ENCODE measurements around the gene SNTG2. TPM values are rescaled to one million over a fixed set of nuclear protein-coding genes. Genes with fewer than 3 reads are reported as not detected.

SNTG2 gene
- total and polyA plus RNA-seq, 10 of the 15 experiments (the other 5 are each of a cell fraction or from before 2014, with no cell fraction given), result not detected

DNA sequence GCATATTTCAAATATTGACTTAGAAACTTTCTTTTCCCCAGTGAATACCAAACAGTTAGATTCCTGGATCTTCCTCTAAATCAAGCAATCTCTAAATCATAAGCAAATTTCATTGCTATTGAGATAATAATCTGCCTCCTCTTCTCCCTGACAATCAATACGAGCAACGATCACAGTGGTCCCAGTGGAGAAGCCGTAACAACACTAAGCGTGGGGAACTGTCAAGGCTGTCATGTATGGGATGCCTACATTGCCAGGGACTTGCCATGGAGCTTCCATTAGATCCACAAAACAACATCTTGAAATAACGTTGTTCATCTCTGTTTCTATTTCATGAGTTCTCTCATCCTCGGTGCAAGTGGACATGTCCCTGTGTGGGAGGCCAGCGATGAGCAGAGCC is 61.3 kb downstream of the SNTG2 start:
- Histone ChIP-seq H3K4me2 (ENCODE audit: control insufficient read depth, insufficient read depth) (no peak overlapping the region), H3K9me3 (replicated peaks; ENCODE audit: control insufficient read depth, insufficient read depth, low read length) (no peaks in the 10 kb centered on the region), H4K20me1 (ENCODE audit: control insufficient read depth, insufficient read depth) (no peaks in the 10 kb centered on the region), H3K36me3 (ENCODE audit: control insufficient read depth in 2 of 2, insufficient read depth in 2 of 2, low read length in 1 of 2) (no peaks in the 10 kb centered on the region), H3K79me2 (ENCODE audit: control insufficient read depth, insufficient read depth, low read length) (no peaks in the 10 kb centered on the region), H2AFZ (ENCODE audit: control insufficient read depth, low read depth, low read length) (no peak overlapping the region), H3K4me1 (ENCODE audit: control insufficient read depth, insufficient read depth, low read length) (no peaks in the 10 kb centered on the region), H3K9ac (ENCODE audit: control insufficient read depth, insufficient read depth, low read length) (no peak overlapping the region), H3K4me3 (no peak overlapping the region), H3K27me3 (replicated peaks in 1 of 2; ENCODE audit: control insufficient read depth in 2 of 2, insufficient read depth in 2 of 2, low read length in 1 of 2) (no peaks in the 10 kb centered on the region), H3K27ac (ENCODE audit: control insufficient read depth, insufficient read depth) (no peak overlapping the region)
- ChIA-PET CTCF (no interaction called here), SMC1A (ENCODE audit: uncharacterized antibody, unreplicated experiment) (no interaction called here), RAD21 (ENCODE audit: unreplicated experiment) (no interaction called here), POLR2A (no interaction called here)
- BruUV-seq (replicated peaks), result no TSS peak
- no peak for FAIRE-seq
- no peak for ATAC-seq
- WGBS (ENCODE audit: insufficient coverage, insufficient replicate concordance, low lambda C conversion rate, missing lambda C conversion rate), result 55% methylated on average over 7 of the region's 7 CpGs
- intact Hi-C loops (cut with micrococcal nuclease; ENCODE audit: unreplicated experiment) (no loop called here), in situ Hi-C loops (cut with MboI) (no loop called here)
- no peak for TF ChIP-seq ATF7 (IDR thresholded peaks at IDR 0.05; ENCODE audit: low read depth)
- no peak for TF ChIP-seq POLR2AphosphoS2 (IDR thresholded peaks at IDR 0.05; ENCODE audit: low read depth, low read length)
- no peak for TF ChIP-seq ZNF622 (IDR thresholded peaks at IDR 0.05)
- no peak for TF ChIP-seq NR2C2 (IDR thresholded peaks at IDR 0.05; ENCODE audit: borderline replicate concordance, control insufficient read depth, insufficient read length, low read depth)
- TF ChIP-seq, protein P1, sequence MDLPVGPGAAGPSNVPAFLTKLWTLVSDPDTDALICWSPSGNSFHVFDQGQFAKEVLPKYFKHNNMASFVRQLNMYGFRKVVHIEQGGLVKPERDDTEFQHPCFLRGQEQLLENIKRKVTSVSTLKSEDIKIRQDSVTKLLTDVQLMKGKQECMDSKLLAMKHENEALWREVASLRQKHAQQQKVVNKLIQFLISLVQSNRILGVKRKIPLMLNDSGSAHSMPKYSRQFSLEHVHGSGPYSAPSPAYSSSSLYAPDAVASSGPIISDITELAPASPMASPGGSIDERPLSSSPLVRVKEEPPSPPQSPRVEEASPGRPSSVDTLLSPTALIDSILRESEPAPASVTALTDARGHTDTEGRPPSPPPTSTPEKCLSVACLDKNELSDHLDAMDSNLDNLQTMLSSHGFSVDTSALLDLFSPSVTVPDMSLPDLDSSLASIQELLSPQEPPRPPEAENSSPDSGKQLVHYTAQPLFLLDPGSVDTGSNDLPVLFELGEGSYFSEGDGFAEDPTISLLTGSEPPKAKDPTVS (IDR thresholded peaks at IDR 0.05; ENCODE audit: low read depth, low read length), result no peak
- TF ChIP-seq, protein P2, sequence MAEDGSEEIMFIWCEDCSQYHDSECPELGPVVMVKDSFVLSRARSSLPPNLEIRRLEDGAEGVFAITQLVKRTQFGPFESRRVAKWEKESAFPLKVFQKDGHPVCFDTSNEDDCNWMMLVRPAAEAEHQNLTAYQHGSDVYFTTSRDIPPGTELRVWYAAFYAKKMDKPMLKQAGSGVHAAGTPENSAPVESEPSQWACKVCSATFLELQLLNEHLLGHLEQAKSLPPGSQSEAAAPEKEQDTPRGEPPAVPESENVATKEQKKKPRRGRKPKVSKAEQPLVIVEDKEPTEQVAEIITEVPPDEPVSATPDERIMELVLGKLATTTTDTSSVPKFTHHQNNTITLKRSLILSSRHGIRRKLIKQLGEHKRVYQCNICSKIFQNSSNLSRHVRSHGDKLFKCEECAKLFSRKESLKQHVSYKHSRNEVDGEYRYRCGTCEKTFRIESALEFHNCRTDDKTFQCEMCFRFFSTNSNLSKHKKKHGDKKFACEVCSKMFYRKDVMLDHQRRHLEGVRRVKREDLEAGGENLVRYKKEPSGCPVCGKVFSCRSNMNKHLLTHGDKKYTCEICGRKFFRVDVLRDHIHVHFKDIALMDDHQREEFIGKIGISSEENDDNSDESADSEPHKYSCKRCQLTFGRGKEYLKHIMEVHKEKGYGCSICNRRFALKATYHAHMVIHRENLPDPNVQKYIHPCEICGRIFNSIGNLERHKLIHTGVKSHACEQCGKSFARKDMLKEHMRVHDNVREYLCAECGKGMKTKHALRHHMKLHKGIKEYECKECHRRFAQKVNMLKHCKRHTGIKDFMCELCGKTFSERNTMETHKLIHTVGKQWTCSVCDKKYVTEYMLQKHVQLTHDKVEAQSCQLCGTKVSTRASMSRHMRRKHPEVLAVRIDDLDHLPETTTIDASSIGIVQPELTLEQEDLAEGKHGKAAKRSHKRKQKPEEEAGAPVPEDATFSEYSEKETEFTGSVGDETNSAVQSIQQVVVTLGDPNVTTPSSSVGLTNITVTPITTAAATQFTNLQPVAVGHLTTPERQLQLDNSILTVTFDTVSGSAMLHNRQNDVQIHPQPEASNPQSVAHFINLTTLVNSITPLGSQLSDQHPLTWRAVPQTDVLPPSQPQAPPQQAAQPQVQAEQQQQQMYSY (CRISPR knock-in tag; IDR thresholded peaks at IDR 0.05), result no peak
- TF ChIP-seq, protein P3, sequence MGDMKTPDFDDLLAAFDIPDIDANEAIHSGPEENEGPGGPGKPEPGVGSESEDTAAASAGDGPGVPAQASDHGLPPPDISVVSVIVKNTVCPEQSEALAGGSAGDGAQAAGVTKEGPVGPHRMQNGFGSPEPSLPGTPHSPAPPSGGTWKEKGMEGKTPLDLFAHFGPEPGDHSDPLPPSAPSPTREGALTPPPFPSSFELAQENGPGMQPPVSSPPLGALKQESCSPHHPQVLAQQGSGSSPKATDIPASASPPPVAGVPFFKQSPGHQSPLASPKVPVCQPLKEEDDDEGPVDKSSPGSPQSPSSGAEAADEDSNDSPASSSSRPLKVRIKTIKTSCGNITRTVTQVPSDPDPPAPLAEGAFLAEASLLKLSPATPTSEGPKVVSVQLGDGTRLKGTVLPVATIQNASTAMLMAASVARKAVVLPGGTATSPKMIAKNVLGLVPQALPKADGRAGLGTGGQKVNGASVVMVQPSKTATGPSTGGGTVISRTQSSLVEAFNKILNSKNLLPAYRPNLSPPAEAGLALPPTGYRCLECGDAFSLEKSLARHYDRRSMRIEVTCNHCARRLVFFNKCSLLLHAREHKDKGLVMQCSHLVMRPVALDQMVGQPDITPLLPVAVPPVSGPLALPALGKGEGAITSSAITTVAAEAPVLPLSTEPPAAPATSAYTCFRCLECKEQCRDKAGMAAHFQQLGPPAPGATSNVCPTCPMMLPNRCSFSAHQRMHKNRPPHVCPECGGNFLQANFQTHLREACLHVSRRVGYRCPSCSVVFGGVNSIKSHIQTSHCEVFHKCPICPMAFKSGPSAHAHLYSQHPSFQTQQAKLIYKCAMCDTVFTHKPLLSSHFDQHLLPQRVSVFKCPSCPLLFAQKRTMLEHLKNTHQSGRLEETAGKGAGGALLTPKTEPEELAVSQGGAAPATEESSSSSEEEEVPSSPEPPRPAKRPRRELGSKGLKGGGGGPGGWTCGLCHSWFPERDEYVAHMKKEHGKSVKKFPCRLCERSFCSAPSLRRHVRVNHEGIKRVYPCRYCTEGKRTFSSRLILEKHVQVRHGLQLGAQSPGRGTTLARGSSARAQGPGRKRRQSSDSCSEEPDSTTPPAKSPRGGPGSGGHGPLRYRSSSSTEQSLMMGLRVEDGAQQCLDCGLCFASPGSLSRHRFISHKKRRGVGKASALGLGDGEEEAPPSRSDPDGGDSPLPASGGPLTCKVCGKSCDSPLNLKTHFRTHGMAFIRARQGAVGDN (IDR thresholded peaks at IDR 0.05), result no peak
- TF ChIP-seq IKZF2 (IDR thresholded peaks at IDR 0.05), result no peak
- TF ChIP-seq JUND (IDR thresholded peaks at IDR 0.05; ENCODE audit: low read depth, low read length), result no peak
- TF ChIP-seq MTA3 (IDR thresholded peaks at IDR 0.05; ENCODE audit: borderline replicate concordance, low read length), result no peak
- TF ChIP-seq, protein P4, sequence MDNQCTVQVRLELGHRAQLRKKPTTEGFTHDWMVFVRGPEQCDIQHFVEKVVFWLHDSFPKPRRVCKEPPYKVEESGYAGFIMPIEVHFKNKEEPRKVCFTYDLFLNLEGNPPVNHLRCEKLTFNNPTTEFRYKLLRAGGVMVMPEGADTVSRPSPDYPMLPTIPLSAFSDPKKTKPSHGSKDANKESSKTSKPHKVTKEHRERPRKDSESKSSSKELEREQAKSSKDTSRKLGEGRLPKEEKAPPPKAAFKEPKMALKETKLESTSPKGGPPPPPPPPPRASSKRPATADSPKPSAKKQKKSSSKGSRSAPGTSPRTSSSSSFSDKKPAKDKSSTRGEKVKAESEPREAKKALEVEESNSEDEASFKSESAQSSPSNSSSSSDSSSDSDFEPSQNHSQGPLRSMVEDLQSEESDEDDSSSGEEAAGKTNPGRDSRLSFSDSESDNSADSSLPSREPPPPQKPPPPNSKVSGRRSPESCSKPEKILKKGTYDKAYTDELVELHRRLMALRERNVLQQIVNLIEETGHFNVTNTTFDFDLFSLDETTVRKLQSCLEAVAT (IDR thresholded peaks at IDR 0.05), result no peak
- TF ChIP-seq HCFC1 (IDR thresholded peaks at IDR 0.05; ENCODE audit: low read length), result no peak
- TF ChIP-seq RUNX3 (IDR thresholded peaks at IDR 0.05; ENCODE audit: low read length), result no peak
- TF ChIP-seq LARP7 (IDR thresholded peaks at IDR 0.05), result no peak
- TF ChIP-seq BHLHE40 (IDR thresholded peaks at IDR 0.05; ENCODE audit: borderline replicate concordance in 1 of 2, low read depth in 2 of 2, low read length in 1 of 2), result no peak
- no peak for DNase-seq (ENCODE audit: low read depth, low spot score)
